ENCODE data around the gene CAPN11.
"Not testable (repeated sequence)": the region's sequence is repeated elsewhere in the genome, so short reads cannot be mapped to it uniquely, and the experiment has no call there.

The CAPN11 gene

DNA sequence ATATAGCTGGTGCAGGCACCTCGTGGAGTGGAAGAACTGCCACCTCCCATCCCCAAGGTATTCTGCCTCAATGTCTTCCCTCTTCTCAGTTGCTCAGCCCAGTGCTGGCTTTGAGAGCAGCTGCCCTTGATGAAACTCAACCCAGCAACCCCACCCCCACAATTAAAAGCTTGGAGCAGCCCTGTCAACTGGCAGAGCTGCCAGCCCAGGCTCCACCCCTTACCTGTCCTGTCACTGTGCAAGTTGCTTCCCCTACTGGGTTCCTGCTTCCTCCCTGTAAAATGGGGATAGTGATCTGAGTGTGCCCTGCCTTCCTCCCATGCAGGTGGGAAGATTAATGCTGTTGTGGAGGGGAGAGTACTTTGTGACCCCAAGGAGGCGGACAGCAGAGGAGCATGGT is 26.7 kb upstream of the CAPN11 start:
- no peak for DNase-seq (ENCODE audit: low read depth)

- no peak for DNase-seq (ENCODE audit: low read depth)
These were observed 26.1 kb upstream of the CAPN11 start for GRCh38 chr6:44132476-44132875.

DNA sequence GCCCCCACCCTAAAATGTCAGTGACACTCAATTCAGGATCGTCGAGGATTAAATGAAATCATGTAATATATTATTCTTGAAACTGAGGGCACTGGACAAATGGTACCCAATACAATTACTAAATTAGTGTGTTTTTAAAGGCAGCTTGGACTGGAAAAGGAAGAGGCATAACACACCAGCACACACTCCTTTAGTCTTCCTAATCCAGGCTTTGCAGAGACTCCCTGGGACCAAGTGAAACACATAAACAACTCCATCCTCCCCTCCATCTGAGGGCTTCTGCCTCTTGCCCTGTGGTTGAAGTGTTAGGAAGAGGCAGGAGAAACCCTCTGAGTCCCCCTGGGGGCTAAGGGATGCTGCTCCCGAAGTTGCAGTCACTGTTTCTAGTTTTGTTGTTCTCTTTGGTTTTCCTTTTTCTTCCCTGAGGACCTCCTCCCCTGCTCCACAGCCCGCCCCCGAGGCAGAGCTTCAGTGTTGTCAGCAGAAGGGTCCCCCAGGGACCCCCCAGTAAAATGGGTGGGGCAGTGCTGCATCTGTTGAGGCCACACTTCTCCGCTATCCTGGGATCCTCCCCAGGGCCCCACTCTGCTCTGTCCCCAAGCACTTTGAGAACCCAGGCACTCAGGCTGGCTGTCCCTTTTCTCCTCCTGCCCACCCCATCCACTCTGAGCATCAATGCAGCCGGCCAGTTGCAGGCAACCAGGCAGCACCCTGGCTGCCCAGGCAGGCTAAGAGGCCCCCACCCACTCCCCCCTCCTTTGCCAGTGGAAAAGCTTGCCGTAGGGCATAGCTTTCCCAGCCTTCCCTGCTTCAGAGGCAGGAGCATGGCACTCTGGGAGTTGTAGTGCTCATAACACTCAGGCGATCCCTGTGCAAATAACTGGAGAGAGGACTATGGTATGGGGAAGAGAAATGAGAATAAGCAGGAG is 25.4 kb upstream of the CAPN11 start:
- no peak for DNase-seq (ENCODE audit: low read depth)

DNA sequence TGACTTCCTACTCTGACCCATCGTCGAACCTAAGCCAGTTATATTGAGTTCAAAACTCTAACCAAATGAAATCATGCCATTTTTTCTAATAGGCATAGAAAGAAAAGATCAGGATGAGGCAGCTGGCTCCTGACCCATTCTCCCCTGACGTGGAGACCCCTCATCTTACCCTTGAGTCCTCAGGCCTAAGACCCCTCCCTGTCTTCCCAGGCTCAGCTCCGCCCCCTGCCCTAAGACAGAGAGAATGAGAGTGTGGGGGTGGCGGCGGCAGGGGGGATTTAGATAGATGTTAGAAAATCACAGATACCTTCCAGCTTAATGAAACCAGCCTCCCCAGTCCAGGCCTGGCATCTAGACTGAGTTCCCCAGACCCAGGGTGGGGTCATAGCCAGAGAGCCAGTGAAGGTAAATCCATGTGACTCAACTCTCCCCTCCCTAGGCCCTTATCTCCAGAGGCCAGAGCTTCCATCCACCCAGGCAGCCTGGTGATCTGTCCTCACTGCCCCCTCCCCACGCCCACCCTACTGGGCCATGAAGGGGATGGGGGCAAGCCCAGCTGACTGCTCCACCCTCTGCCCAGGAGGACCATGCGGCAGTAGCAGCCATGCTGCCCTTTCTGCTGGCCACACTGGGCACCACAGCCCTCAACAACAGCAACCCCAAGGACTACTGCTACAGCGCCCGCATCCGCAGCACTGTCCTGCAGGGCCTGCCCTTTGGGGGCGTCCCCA is 24.5 kb upstream of the CAPN11 start:
- no peak for DNase-seq (ENCODE audit: low read depth)

DNA sequence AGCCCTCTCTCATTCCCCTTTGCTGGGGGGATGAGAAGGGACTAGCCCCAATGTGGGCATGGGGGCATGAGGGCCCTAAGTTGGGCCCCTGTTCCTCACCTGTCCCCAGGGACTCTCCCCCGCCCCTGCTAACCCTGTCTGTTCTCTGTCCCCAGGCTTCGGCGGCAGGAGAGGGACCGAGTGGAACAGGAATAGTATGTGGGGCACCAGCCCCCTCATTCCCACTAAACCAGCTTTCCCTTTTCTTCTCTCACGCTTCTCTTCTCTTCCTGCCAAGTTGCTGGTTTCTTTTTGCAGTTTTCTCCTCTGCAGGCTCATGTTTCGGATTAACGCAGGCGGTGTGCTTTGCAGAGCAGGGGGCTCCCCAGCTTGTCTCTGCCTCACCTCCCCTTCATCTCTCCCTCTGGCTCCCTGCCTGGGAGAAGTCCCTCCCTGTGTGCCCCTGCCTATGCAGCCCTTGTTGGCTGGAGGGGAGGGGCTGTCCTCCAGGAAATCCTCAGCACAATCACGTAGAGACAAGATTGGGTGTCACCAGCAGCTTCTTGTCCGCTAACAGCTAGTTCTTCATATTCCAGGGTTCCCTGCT is 23.4 kb upstream of the CAPN11 start:
- no peak for DNase-seq (ENCODE audit: low read depth)

GRCh38 chr6:44135875-44136274 is 22.7 kb upstream of the CAPN11 start:
- DNase-seq (ENCODE audit: low read depth) = no peak

DNA sequence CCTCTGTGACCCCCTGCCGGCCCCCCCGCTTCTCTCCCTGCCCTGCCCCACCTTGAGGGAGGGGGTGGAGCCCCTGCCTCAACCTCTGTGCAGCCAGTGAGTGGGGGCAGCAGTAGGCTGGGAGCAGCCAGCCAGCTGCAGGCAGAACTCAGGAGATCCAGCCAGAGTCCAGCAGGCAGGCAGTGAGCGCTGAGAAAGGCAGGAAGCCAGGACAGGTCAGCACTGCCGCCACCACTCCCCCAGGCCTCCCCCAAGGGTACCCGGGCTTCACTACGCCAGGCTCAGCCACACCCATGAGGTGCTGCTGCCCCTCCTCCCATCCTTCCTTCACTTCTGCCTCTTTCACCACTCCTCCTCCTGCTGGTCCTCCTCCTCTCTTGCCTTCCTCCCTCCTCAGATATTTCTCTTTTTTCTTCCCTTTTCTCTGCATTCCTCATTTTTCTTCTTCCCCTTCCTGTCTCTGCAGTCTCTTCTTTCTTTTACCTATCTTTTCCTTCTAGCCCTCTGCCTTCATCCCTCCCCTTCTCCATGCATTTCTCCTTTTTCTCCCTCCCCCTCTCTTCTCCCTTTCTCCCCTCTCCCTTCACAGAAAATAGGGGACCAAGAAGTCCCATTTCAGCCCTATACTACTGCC is 19.8 kb upstream of the CAPN11 start:
- no peak for DNase-seq (ENCODE audit: low read depth)

- no peak for DNase-seq (ENCODE audit: low read depth)
These were observed 19.3 kb upstream of the CAPN11 start for GRCh38 chr6:44139351-44139743.

DNA sequence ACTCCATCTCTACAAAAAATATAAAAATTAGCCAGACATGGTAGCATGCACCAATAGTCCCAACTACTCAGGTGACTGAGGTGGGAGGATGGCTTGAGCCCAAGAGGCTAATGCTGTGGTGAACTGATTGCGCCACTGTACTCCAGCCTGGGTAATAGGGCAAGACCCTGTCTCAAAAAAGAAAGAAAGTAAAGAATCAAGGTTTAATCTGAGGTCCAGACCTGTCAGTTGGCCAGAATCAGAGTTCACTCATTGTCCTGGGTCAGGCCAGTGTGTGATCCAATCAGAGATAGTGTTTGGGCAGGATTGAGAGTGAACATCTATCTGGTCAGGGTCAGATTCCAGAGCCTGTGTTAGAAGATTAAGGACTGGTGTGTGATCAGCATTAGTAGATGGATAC is 15.8 kb upstream of the CAPN11 start:
- no peak for DNase-seq (ENCODE audit: low read depth)

- no peak for DNase-seq (ENCODE audit: low read depth)
These were observed 14.9 kb upstream of the CAPN11 start for GRCh38 chr6:44143731-44144130.

DNA sequence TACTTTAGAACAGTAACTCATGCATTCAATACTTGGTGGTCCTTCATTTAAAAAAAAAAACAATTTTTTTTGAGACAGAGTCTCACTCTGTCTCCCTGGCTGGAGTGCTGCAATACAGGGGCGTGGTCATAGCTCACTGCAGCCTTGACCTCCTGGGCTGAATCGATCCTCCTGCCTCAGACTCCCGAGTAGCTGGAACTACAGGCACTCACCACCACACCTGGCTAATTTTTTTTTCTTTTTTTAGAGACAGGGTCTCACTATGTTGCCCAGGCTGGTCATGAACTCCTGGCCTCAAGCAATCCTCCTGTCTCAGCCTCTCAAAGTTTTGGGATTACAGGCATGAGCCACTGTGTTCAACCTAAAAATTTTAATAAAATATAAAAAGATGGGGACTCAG is 14.1 kb upstream of the CAPN11 start:
- not testable (repeated sequence) for DNase-seq (ENCODE audit: low read depth)

GRCh38 chr6:44145839-44146238 is 12.8 kb upstream of the CAPN11 start:
- DNase-seq (ENCODE audit: low read depth) = no peak

DNA sequence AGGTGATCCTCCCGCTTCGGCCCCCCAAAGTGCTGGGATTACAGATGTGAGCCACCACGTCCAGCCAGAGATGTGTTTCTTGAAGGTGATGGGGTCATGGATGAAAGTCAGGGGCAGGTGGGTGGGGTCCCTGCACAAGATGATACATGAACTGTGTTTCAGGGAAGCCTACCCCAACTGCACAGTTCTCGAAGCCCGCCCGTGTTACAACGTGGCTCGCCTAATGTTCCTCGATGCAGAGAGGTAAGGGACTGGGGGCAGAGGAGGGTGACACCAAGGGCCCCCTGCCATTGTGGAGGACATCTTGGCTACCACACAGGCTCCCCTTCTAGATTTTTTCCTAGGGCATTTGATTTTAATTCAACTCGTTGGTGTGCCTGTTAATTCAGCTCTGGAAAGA is 11.9 kb upstream of the CAPN11 start:
- no peak for DNase-seq (ENCODE audit: low read depth)

GRCh38 chr6:44147256-44147655 is 11.4 kb upstream of the CAPN11 start:
- no peak for DNase-seq (ENCODE audit: low read depth)

DNA sequence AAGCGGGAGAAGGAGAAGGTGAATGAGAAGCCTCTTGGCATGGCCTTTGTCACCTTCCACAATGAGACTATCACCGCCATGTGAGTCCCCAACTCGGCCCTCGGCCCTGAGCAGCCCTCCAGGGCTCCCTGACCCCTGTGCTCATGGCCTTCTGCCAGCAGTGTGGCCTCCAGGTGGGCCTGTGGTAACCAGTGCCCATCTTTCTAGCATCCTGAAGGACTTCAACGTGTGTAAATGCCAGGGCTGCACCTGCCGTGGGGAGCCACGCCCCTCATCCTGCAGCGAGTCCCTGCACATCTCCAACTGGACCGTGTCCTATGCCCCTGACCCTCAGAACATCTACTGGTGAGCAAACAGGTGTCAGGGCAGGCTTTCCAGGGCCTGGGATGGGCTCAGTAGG is 10.3 kb upstream of the CAPN11 start:
- DNase-seq (ENCODE audit: low read depth) = no peak

DNA sequence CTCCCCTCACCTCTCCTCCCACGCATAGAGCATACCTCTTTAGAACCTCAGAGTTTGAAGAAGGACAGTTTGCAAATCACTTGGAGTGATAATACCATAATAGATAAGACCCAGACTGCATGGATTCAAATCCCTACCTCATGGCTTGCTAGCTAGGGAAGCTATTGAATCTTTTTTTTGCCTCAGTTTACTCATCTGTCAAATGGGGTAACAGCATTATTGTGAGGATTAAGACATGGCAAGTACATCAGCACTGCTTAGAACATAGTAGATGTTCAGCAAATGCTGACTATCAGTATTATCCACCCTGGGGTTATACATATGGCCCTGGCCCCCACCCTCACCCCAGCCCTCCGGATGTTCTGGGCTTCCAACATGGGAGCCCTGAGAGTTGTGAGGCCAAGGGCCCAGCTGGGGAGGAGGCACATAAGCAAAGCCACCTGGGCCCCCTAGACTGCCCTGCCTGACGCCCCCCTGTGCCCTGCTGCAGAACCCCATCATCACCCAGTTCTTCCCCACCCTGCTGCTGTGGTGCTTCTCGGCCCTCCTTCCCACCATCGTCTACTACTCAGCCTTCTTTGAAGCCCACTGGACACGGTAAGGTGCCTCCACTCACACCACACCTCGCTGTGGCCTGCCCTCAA is 9.1 kb upstream of the CAPN11 start:
- no peak for DNase-seq (ENCODE audit: low read depth)

DNA sequence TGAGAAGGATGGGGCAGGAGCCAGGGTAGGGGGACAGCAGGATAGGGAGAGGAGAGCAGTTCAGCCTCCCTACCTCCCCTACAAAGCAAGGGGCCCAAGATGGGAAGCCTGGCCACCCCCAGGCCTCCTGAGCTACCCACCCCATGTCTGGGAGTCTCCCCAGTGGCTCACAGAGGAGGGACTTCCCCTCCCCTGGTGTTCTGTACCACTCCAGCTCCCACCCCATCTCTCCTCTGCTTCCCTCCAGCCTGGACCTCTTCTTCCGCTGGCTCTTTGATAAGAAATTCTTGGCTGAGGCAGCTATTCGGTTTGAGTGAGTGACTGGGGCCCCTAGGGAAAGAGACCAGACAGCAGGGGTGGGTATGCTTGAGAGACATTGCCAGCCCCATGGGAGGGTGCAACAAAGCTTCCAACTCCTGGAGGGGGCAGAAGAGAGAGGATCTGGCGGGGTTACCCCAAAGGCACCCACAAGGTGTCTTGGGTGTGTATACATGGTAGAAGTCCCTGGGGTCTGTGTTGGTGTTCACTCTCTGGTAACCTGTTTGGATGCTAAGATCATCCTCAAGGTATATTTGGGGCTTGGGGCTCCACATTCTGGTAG is 8.2 kb upstream of the CAPN11 start:
- no peak for DNase-seq (ENCODE audit: low read depth)

DNA sequence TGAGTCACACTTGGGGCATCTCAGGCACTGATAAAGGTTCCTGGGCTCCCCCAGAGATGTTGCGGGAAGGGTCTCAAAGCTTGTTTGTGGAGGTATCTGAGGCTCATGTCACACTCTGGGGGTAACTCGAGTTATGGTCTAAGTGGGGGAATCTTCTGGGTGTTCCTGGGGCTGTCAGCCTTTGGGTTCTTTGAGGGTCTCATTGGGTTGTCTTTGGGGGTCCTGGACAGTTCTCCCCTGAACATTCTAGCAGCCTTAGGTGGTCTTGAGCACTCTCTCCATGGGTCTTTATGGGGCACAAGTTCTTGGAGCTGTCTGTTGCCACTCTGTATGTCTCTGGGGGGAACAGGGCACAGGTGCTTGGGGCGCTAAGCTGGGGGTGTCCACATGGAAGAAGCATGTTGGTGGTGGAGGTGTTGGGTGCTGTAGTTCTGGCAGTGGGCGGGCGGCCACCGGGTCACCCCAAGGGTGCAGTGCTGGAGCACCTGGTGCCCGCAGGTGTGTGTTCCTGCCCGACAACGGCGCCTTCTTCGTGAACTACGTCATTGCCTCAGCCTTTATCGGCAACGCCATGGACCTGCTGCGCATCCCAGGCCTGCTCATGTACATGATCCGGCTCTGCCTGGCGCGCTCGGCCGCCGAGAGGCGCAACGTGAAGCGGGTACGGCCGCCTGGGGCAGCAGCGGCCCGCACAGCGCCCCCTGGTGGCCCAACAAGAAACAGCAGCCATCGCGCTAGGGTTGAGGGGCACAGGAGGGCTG is 7.1 kb upstream of the CAPN11 start:
- no peak for DNase-seq (ENCODE audit: low read depth)

- no peak for DNase-seq (ENCODE audit: low read depth)
These were observed 6.5 kb upstream of the CAPN11 start for GRCh38 chr6:44152109-44152461.

GRCh38 chr6:44152533-44152932 is 6.1 kb upstream of the CAPN11 start:
- DNase-seq (ENCODE audit: low read depth) = no peak

- DNase-seq (ENCODE audit: low read depth) = no peak
These were observed 4.6 kb upstream of the CAPN11 start for GRCh38 chr6:44154067-44154466.

Measured in non-pigmented ciliary epithelial cell (primary cell).